Keratinocyte (primary cell): Measurements from ENCODE around the gene TMEM202.

Source experiments
- EZH2 ChIP-seq: IDR thresholded peaks from one replicate; pipeline ENCODE4 v1.6.1; 2012; ENCODE audit warnings: inconsistent platforms, mild to moderate bottlenecking, low read length, moderate library complexity
- TF ChIP-seq, protein P1 (sequence below), 3 experiments: IDR thresholded peaks in 1 of 3; conservative IDR thresholded peaks in 1 of 3; optimal IDR thresholded peaks in 1 of 3; 2 replicates in 2 of 3; 3 replicates in 1 of 3; pipeline versions ENCODE3 to v1.5.1; 2011; ENCODE audit warnings: low read length in 3 of 3, mild to moderate bottlenecking in 3 of 3, moderate library complexity in 2 of 3, control low read depth in 1 of 3, inconsistent platforms in 1 of 3; ENCODE audit not compliant: insufficient read depth in 2 of 3; ENCODE audit errors: extremely low read depth in 1 of 3

DNA sequence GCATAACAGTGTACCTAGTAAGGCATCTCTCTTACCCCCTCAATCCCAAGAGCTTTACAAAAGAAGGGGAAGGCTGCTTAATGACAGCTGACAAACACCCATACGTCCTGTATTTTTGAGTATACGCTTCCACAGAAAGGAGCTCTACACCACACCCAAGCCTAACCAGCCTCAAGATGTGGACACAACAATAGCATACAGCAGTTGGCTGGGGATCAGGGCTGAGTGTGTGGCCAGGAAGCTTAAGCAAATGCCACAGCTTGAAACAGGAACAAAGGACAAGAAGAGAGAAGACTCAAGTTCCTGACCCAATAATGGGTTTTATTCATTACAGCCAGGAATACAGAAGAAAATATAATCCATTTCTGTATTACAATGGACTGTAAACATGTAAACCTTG, 29.2 kb upstream of the TMEM202 start:
- TF ChIP-seq, protein P1, sequence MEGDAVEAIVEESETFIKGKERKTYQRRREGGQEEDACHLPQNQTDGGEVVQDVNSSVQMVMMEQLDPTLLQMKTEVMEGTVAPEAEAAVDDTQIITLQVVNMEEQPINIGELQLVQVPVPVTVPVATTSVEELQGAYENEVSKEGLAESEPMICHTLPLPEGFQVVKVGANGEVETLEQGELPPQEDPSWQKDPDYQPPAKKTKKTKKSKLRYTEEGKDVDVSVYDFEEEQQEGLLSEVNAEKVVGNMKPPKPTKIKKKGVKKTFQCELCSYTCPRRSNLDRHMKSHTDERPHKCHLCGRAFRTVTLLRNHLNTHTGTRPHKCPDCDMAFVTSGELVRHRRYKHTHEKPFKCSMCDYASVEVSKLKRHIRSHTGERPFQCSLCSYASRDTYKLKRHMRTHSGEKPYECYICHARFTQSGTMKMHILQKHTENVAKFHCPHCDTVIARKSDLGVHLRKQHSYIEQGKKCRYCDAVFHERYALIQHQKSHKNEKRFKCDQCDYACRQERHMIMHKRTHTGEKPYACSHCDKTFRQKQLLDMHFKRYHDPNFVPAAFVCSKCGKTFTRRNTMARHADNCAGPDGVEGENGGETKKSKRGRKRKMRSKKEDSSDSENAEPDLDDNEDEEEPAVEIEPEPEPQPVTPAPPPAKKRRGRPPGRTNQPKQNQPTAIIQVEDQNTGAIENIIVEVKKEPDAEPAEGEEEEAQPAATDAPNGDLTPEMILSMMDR (optimal IDR thresholded peaks at IDR 0.05 in 1 of 3, IDR thresholded peaks at IDR 0.05 in 1 of 3, conservative IDR thresholded peaks at IDR 0.05 in 1 of 3; ENCODE audit: extremely low read depth in 1 of 3, insufficient read depth in 2 of 3, low read length in 3 of 3), result no peak
- no peak for TF ChIP-seq EZH2
